CD4-positive, alpha-beta T cell treated with Interferon alpha-2 for 1 hour (primary cell): ENCODE results near the gene NPFFR1.
A peak's percentile ranks its signal among the peaks of the same experiment; 100 is the strongest.
"Not testable (repeated sequence)": the region's sequence is repeated elsewhere in the genome, so short reads cannot be mapped to it uniquely, and the experiment has no call there.

ENCODE experiments used
- DNase-seq, 2 donors: peaks; one replicate each; pipeline ENCODE4 v3.0.0-alpha.2; 2020 to 2022

The NPFFR1 gene

DNA sequence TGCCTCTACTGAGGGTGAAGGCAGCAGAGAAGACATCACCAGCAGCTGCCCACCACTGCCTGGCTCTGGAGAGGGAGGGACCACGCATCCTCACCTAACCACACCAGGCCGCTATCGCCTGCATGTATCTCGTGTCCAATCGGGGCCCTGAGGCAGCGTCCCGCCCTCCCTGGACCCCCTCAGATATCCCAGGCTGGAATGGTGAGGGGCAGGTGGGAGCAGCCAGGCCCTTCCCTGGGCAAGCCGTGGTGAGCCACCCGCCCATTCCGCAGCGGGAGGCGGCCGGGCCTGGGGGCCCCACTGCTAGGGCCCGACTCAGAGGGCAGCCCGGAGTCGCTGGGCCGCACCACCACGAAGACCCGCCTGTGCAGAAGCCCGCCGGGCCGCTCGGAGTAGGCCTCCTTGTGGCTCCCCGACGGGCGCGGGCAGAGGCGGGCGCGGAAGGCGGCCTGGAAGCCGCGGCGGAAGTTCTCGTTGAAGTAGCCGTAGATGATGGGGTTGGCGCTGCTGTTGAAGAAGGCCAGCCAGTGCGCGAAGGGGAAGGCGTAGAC lies 29.0 kb downstream of the NPFFR1 start:
- no peak for DNase-seq

DNA sequence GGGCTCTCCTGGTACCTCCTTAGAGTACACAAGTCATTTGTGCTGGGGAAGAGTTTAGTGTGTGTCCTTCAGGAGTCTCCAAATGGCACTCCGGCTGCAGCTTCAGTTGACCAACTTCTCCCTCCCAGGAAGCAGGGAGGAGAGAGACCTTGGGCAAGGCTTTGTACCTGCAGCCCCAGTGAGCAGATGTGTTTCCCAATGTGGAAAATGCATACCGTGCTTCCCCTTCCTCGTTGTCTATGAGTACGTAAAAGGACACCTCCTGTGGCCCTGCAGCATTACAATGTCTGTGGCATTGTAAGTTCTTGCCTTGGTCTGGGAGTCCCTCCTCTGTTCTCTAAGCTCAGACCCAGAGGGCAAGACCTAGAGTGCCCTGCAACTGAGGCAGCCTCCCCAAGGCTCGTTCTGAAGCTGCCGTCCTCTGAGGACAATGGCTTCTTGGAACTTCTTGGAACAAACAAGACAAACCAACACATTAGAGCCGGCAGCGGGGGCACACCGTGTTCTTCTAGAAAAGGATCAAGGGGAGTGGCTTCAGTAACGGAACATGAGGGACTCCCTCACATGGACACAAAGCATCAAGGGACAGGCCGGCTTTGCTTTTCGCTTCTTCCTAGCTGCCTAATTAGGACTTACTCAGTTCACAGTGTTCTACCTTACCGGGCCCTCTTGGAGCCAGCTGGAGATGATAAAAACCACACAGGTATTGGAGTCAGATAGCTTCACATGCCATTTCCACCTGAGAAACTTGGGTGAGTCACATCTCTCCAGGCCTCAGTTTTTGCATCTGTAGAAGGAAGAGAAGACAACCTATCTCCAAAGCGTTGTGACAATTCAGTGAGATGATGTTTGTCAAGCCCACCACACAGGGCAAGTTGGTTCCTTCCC lies 29.7 kb downstream of the NPFFR1 start:
- DNase-seq = no peak

DNA sequence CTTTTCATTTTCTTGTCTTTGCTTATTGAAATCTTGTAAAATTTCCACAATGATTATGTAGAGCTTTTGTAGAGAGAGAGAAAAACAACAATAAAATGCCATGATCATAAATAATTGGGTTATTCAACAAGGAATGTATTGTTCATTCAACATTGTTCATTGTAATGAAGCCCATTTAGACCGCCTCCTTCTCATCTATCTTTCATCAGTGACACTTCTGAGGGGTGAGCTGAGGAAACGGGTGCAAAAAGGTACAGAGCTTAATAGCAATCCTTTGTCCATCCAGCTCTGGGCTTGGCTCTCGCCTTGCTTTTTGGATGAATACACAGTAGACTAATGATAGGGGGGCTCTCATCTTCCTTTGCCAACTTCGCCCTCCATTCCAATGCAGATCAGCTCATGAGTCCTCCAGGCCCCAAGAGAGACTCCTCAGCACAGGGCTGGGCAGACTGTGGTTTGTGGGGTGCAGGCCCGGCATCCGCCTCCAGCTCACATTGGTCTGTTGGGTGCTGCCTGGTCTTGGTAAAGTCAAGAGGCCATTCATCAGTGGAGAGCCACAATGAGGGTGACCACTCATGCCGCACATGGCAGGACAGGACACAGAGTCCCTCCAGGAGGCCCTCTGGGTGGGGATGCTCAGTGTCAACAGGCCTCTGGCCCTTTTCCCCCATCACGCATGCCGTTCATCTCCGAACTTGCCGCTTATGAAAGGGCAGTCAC lies 32.7 kb downstream of the NPFFR1 start:
- no peak for DNase-seq

DNA sequence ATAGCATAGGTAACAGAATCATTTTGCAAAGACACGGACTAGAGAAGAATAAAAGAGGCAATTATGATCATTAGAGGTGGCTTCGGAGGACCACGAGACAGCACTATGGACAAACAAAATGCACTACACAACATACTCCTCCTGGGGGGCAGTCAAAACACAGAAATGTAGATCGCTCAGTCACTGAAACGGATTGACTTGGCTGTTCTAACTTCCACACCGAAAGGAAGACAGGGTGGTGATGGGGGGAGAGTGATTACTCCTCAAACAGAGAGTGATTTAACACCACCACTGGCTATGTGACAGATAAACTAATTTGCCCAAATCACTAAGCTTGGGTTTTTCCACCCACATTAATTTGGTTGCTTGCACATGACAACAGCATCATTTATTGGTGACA lies 36.4 kb downstream of the NPFFR1 start:
- DNase-seq = no peak

DNA sequence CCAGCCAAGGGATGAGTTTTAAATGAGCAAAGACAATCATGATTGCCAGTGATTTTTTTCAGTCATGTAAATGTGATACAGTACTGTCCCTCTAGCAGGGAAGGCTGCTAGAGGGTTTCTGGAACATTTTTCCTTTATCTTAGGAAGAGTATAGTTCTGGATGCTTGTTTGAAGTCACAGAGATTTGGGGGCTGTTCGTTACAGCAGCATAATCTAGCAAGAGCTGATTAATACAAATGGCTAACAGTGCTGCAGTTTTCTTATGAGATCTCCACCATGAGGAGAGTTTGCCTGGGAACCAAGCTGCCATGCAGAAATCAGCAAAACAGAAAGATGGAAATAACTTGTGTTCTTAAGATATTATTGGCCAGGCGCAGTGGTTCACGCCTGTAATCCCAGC lies 42.7 kb downstream of the NPFFR1 start:
- DNase-seq = no peak

DNA sequence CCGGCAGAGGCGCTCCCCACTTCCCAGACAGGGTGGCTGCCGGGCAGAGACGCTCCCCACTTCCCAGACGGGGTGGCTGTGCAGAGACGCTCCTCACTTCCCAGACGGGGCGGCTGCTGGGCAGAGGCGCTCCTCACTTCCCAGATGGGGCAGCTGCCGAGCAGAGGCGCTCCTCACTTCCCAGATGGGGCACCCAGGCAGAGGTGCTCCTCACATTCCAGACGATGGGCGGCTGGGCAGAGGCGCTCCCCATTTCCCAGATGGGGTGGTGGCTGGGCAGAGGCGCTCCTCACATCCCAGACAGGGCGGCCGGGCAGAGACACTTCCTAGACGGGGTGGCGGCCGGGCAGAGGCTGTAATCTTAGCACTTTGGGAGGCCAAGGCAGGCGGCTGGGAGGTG lies 43.8 kb downstream of the NPFFR1 start:
- not testable (repeated sequence) for DNase-seq

DNA sequence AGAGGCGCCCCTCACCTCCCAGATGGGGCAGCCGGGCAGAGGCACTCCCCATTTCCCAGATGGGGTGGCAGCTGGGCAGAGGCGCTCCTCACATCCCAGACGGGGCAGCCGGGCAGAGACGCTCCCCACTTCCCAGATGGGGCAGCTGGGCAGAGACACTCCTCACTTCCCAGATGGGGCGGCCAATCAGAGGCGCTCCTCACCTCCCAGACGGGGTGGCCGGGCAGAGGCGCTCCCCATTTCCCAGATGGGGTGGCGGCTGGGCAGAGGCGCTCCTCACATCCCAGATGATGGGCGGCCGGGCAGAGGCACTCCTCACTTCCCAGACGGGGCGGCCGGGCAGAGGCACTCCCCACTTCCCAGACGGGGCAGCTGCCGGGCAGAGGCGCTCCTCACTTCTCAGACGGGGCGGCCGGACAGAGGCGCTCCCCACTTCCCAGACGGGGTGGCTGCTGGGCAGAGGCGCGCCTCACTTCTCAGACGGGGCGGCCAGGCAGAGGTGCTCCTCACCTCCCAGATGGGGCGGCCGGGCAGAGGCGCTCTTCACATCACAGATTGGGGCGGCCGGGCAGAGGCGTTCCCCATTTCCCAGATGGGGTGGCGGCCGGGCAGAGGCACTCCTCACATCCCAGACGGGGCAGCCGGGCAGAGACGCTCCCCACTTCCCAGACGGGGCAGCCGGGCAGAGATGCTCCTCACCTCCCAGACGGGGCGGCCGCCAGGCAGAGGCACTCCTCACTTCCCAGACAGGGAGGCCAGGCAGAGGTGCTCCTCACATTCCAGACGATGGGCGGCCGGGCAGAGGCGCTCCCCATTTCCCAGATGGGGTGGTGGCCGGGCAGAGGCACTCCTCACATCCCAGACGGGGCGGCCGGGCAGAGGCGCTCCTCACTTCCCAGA lies 44.5 kb downstream of the NPFFR1 start:
- DNase-seq = not testable (repeated sequence)

DNA sequence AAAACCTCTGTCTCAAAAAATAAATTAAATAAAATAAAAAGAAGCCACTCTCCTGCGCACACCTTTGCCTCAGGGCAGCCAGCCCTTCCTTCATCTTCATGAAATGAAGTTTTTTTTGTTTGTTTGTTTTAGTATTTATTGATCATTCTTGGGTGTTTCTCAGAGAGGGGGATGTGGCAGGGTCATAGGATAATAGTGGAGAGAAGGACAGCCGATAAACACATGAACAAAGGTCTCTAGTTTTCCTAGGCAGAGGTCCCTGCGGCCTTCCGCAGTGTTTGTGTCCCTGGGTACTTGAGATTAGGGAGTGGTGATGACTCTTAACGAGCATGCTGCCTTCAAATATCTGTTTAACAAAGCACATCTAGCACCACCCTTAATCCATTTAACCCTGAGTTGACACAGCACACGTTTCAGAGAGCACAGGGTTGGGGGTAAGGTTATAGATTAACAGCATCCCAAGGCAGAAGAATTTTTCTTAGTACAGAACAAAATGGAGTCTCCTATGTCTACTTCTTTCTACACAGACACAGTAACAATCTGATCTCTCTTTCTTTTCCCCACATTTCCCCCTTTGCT lies 45.8 kb downstream of the NPFFR1 start:
- not testable (repeated sequence) for DNase-seq

DNA sequence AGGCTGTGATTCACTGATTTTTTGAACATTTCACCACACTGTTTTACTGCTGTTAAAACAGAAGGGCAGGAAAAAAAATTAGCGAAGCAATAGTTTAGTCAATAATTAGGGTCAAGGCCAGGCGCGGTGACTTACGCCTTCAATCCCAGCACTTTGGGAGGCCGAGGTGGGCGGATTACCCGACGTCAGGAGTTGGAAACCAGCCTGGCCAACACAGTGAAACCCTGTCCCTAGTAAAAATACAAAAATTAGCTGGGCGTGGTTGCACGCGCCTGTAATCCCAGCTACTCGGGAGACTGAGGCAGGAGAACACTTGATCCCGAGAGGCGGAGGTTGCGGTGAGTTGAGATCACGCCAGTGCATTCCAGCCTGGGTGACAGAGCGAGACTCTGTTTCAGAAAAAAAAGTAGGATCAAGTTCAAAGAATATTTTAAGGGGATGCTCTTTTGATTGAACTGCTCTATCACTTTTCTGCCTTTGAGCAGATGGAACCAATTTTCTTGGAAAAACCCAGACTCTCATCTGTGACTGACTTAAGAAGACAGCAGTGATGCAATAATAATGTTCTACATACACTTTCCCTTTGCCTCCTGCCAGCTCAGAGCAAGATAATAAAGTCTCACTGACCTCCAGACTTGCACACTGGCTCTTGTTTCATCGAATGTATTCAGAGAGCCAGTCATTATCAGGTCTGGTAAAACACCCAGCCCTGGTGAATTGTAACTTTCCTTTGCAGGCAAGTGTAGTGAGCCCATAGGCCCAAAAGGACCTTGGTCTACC lies 48.9 kb downstream of the NPFFR1 start:
- no peak for DNase-seq

DNA sequence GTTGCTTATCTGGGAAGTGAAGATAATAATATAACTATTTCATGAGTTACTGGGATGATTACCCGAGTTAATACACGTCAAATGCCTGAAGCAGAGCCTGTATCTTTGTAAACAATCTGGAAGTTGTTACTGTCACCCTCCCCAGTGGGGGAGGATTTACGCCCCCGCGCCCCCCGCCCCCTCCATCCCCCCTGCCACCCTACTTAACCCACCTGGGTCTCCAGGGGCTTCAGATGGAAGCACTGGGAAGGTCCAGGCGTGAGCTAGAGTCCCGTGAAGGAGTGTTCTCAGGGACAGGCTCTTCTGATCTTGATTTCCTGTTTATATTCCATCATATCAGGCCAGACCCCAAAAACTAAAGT lies 49.9 kb downstream of the NPFFR1 start:
- no peak for DNase-seq

DNA sequence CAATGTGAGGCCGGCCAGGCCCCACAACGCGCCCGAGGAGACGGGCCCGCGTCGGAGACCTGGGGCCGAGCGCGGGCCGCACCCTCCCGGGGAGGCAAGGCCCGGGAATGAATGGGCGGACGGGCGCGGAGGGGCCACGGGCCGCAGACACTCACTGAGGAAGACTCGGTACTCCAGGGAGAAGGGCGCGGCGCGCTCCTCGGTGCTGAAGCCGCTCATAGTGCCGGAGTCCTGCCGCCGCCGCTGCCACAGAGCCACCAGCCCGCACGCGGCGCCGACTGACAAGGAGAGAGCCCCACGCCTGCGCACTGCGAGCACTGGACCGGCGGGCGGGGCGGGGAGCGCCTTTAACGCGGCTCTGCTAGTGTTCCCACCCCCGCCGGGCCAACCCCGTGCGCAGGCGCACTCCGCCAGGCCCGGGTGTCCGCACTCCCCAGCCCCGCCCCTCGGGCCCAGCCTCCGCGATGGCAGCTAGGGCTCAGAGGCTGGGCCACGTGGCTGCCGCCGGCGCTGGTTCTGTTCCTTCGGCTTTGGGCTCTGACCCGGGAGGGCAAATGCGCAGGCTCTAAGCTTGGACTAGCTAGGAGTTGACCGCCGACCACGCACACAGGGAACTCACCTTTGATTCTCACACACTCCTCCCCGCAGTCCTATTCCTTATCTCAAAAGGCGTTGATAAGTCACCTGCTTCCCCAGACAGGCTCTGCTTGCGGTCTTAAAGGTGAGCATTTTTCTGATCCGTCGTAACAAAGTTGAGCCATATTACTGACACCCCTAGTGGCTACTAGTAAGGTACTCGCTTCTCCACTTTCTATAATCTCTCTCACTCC lies 50.5 kb downstream of the NPFFR1 start, which contains the start of gene PPA1:
Gene PPA1, minus strand, starts transcription at position 321 of the 830 bp plus-strand sequence. Its CDS starts 102 bp downstream, at position 219.
- peak; percentile 99 for DNase-seq

DNA sequence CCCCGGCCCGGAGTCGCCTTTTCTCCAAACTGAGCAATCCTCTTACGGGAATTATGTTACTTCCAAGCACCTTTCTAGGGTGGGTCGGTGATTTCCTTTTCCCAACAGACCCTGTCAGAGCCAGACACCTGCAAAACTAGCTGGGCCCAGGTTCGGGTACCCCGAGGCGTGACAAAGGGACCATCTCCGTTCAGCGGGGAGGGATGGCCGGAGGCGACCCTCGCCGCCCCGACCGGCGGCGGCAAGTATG lies 51.0 kb downstream of the NPFFR1 start:
- peak in 1 of 2 donors; percentile 29 for DNase-seq

DNA sequence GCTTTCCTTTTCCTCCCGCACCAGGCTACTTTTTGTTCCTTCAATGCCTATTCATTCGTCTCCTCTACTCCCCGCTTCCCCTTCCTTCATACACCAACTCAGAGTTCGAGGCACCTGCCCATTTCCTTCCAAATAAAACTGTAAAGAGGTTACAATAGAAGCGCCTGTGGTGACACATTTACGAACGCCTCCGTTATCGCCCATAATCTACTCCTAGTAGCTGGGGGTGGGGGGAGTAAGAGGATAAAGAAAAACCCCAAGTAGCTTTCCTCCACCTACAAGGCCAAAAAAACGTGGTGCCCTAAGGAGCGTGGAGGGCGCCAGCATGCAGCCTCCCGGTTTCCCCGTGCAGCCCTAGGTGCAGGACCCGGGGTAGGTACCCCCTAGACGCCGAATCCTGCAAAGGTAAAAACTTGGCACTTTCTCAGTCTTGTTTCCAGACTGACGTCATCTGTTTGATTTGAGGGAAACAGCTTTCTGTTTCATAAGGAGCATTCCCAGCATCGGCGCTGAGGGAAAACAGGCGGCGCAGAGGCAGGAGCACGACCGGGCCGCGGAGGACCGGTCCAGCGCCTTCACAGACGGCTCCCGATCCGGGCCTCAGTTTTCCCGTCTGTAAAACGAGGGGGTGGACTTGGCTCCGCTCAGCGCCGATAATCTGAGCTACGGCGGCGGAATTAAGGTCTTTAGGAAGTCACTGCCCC lies 51.5 kb downstream of the NPFFR1 start:
- peak in 1 of 2 donors; percentile 58 for DNase-seq

DNA sequence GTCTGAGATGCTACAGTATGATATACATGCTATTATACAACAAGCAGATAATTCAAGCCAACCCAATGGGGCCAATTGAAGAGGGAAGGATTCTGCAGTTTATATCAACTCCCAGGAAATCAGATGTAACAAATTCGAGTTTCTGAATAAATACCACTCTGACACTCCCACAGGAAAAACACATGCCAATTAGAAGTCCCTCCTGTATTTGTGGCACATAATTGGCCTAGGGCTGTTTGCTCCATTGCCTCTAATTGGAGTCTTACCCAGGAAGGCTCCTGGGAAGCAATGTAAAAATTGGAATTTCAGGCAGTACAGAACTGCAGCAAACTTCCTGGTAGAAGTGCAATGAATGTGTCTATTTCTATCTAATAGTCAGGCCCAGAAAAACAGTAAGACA lies 55.3 kb downstream of the NPFFR1 start:
- no peak for DNase-seq

DNA sequence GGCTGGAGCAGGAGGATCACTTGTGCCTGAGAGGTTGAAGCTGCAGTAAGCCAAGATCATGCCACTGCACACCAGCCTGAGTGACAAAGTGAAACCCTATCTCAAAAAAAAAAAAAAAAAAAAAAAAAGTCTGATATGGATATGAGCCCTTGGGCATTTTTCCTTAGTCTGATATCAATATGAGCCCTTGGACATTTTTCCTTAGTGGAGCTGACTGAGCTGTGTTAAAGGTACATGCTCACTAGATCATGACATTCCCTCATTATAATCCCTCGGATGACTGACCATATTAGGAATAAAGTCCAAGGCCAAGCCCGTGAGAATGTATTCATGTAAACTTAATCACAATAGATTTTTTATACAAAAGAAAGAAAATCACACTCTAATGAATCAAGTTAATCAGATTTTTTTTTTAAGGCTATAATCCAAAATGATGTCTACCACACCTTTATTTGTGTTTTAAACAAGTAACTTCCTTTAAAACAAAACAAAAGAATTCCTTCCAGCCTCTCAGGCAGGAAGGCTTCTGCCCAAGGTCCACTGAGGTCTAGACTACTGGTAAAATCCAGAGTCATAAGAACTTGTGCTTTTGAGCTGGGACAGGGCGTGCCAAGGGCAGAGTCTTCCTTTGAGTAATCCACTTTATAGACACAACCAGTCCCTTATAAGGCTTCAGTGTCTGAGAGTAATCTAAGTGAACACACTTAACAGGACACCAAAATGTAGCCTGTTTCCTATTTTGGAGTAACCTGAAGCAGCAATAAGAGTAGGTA lies 56.1 kb downstream of the NPFFR1 start:
- no peak for DNase-seq

DNA sequence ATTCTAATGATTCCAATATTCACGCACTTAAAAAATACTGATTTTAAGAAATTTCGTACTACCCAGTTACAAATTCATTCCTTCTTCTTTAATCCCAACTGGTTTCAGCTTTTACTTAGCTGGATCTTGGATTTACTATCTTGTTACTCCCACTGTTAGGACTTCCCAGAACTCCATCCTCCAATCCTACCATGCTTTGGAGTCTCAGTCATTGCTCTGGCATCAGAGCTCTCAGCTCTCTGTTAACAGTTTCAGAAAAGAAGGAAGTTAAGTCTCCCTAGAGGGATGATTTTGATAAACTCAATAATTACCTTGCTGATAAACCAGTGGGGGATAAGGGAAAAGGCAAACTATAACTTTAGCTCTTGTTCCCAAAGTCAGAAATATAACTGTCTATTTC lies 60.1 kb downstream of the NPFFR1 start:
- no peak for DNase-seq

DNA sequence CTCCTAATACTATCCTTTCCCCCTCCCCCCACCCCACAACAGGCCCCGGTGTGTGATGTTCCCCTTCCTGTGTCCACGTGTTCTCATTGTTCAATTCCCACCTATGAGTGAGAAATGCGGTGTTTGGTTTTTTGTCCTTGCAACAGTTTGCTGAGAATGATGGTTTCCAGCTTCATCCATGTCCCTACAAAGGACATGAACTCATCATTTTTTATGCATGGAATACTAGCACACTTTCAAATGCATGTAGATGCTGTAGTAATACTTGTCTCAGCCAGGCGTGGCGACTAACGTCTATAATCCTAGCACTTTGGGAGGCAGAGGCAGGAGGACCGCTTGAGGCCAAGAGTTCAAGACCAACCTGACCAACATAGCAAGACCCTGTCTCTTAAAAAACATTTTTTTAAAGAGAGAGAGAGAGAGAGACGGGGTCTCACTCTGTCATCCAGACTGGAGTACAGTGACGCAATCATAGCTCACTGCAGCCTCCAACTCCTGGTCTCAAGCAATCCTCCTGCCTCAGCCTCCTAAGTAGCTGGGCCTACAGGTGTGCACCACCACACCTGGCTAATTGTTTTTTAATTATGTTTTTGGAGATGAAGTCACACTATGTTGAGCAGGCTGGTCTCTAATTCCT lies 60.9 kb downstream of the NPFFR1 start:
- not testable (repeated sequence) for DNase-seq

DNA sequence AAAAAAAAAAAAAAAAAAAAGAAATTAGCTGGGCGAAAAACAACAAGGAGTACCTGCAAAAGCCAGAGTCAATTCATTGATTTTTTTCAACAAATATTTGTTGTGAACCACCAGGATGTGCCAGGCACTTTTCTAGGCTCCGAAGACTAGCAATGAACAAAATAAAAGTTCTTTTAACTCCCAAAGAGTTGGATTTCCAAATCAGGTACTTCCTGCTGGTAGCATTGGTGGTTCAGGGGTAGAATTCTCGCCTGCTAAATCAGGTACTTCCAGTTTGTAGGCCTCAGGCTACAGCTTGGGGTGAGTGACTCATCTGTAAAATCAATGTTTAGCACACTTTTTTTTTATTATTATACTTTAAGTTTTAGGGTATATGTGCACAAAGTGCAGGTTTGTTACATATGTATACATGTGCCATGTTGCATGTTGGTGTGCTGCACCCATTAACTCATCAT lies 61.4 kb downstream of the NPFFR1 start:
- DNase-seq = no peak

DNA sequence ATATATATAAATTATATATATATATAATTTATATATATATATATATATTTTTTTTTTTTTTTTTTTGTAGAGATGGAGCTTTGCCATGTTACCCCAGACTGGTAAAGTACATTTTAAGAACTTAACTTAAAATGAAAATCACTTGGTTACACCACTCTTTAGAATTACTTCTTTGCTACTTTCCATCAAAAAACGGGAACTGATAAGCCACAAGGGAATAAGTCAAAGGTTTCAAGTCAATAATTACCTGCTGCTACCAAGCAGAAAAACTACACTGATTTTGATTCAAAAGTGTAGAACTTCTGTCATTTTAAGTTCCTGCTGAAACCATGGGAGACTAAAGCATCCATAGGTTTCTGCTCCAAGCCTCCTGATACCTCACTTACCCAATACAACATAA lies 62.8 kb downstream of the NPFFR1 start:
- no peak for DNase-seq
